DMS 273 (cell line): ENCODE data around the gene TMEM164.

Experiments used
- DNase-seq: peaks from one replicate; lab custom pipeline; 2025; ENCODE audit not compliant: unreplicated experiment; lab: John Stamatoyannopoulos, UW

TMEM164 gene

GRCh38 chrX:110062919-110063318 lies 60.0 kb downstream of the TMEM164 start:
- no peak for DNase-seq

GRCh38 chrX:110066488-110067225 lies 63.7 kb downstream of the TMEM164 start:
- no peak for DNase-seq

- no peak for DNase-seq
These were observed 68.1 kb downstream of the TMEM164 start for GRCh38 chrX:110070970-110071369.

- no peak for DNase-seq
These were observed 78.4 kb downstream of the TMEM164 start for GRCh38 chrX:110081320-110081719.

GRCh38 chrX:110081740-110082139 lies 78.8 kb downstream of the TMEM164 start:
- DNase-seq: peak; percentile 7

GRCh38 chrX:110082161-110082560 lies 79.2 kb downstream of the TMEM164 start:
- DNase-seq: no peak

GRCh38 chrX:110086162-110086915 lies 83.4 kb downstream of the TMEM164 start:
- DNase-seq: no peak

- DNase-seq: no peak
These were observed 84.1 kb downstream of the TMEM164 start for GRCh38 chrX:110086916-110087484.

- DNase-seq: no peak
These were observed 84.8 kb downstream of the TMEM164 start for GRCh38 chrX:110087485-110088356.

GRCh38 chrX:110089656-110090403 lies 86.9 kb downstream of the TMEM164 start:
- DNase-seq: no peak

GRCh38 chrX:110097920-110098319 lies 95.0 kb downstream of the TMEM164 start:
- DNase-seq: no peak

- DNase-seq: no peak
These were observed 100.4 kb downstream of the TMEM164 start for GRCh38 chrX:110103344-110103743.

- no peak for DNase-seq
These were observed 101.2 kb downstream of the TMEM164 start for GRCh38 chrX:110104078-110104477.

- DNase-seq: no peak
These were observed 105.5 kb downstream of the TMEM164 start for GRCh38 chrX:110108381-110108821.

- no peak for DNase-seq
These were observed 111.4 kb downstream of the TMEM164 start for GRCh38 chrX:110114260-110114776.

GRCh38 chrX:110116066-110116980 lies 113.4 kb downstream of the TMEM164 start:
- DNase-seq: no peak

GRCh38 chrX:110118530-110118929 lies 115.6 kb downstream of the TMEM164 start:
- DNase-seq: no peak

- DNase-seq: no peak
These were observed 116.6 kb downstream of the TMEM164 start for GRCh38 chrX:110119480-110119879.

- DNase-seq: no peak
These were observed 117.1 kb downstream of the TMEM164 start for GRCh38 chrX:110120025-110120424.
